NCI-H1694 treated with DMSO at 0.1 percent for 48 hours (cell line): Measurements from ENCODE around the gene VAPA.
"Not testable (repeated sequence)": the region's sequence is repeated elsewhere in the genome, so short reads cannot be mapped to it uniquely, and the experiment has no call there.

ENCODE experiments used
- DNase-seq: peaks from one replicate; lab custom pipeline; 2025; lab: John Stamatoyannopoulos, UW

VAPA gene

DNA sequence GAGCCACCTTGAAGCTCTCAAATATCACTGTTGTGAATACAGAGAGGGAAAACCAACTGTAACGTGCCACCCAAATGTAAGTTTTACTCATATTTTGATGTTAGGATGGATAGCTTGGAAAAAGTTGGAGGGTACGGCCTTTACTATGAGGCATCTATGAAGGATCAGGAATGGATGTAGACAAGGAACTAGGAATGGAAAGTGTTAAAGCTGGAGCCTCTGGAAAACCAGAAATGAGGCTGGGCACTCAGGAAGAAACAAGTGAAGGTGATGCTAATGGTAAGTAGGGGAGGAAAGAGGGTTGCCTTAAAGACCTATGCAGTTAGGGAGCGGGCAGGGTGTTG is 27.8 kb upstream of the VAPA start:
- no peak for DNase-seq

DNA sequence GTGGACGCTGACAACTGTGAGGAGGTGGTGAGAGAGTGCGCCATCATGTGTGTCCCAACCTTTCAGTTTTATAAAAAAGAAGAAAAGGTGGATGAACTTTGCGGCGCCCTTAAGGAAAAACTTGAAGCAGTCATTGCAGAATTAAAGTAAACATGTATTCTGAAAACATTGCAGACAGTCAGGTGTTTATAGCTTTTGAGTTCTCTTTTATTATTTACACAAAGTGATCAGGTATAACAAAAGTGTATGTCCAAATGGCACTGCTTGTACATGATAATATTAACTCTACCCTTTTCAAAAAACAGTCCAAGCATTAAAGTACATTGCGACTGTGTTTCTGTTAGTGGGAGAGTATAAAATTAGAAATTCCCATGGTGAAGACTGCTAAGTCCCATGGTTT is 25.8 kb upstream of the VAPA start:
- no peak for DNase-seq

DNA sequence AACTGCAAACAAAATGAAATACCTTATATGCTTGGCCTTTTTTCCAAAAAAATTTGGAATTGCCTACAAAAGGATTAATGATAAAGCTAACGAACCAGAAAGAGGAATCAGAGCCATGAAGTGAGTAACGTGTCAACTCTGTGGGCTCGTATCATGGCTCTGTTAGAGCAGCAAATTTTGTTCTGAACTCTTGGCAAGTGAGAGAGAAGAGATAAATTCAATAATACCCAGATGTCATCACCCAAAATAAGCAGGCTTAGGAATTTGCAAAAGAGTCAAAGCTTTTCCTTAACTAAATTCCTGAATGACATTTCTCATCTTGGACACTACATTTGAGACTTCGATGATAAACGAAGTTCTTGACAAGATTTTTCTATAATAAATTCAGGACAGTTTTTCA is 23.6 kb upstream of the VAPA start:
- no peak for DNase-seq

DNA sequence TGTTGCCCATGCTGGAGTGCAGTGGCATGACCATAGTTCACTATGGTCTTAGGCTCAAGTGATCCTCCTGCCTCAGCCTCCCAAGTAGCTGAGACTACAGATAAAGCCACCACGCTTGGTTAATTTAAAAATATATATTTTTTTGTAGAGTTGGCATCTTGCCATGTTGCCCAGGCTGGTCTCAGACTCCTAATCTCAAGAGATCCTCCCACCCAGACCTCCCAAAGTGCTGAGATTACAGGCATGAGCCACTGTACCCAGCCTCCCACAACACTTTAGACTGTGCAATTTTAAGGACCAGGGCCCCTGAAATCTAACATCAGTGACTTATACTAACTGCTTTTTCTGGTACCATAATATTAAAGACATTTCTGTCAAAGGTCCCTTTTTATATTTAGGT is 22.9 kb upstream of the VAPA start:
- no peak for DNase-seq

DNA sequence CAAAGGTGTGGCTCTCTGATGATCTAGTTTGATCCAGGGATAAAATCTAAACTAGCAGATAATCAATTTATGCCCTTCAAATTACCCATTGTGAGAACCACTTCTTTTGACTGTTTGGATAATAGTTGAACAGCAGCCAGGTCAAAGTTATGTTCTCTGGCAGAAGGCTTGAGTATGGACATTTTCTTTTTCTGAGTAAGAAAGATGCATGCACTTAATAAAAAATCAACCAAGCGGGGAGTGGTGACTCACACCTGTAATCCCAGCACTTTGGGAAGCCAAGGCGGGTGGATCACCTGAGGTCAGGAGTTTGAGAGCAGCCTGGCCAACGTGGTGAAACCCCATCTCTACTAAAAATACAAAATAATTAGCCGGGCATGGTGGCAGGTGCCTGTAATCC is 22.3 kb upstream of the VAPA start:
- DNase-seq, result not testable (repeated sequence)

DNA sequence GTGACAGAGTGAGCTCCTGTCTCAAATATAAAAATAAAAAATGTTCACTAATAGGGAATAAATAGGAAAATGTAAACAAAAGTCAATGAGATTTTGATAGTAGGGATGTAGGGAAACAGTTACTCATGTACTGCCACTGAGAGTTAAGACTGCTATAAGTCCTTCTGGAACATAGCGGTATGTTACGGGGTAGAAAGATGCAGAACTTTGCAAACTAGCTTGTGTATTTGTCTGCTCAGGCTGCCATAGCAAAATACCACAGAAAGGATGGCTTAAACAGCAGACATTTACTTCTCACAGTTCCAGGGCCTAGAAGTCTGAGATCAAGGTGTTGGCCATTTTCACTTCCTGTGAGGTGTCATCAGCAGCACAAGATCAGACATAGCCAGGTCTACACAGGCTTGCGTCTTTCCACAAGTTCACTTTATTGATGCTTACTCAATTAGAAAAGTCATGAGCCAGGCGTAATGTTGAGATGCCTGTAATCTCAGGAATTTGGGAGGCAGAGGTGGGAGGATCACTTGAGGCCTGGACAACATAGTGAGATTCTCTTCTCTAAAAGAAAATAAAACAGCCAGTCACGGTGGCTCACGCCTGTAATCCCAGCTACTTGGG is 19.3 kb upstream of the VAPA start:
- DNase-seq, result no peak

DNA sequence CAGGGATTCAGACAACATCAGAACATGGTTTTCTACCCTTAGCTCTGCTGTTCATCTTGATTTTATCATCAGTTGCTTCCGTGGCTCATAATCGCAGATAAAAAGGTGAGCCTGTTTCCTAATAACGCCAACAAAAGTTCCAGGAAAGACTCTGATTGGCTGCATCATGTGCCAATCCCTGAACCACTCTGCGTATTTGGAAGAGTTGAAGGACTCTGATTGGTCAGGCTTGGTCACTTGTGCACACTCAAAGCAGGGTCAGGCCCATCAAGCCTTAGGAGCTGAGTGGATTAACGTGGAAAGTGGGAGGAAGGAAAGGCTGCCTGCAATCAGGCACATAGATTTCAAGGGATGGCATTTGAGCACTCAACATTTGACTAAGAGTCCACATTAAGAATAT is 16.7 kb upstream of the VAPA start:
- no peak for DNase-seq

DNA sequence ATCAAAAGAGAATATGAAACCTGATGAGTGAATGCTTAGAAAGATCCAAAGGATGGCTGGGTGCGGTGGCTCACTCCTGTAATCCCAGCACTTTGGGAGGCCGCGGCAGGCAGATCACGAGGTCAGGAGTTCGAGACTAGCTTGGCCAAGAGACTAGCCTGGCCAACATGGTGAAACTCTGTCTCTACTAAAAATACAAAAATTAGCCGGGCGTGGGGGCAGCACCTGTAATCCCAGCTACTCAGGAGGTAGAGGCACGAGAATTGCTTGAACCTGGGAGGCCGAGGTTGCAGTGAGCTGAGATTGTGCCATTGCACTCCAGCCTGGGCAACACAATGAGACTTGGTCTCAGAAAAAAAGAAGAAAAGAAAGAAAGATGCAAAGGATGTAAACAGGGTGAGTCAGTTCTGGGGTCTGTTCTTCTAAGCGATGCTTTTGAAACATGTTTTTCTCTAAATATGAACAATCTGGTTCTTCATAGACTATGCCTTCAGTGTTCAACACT is 16.0 kb upstream of the VAPA start:
- DNase-seq, result not testable (repeated sequence)

DNA sequence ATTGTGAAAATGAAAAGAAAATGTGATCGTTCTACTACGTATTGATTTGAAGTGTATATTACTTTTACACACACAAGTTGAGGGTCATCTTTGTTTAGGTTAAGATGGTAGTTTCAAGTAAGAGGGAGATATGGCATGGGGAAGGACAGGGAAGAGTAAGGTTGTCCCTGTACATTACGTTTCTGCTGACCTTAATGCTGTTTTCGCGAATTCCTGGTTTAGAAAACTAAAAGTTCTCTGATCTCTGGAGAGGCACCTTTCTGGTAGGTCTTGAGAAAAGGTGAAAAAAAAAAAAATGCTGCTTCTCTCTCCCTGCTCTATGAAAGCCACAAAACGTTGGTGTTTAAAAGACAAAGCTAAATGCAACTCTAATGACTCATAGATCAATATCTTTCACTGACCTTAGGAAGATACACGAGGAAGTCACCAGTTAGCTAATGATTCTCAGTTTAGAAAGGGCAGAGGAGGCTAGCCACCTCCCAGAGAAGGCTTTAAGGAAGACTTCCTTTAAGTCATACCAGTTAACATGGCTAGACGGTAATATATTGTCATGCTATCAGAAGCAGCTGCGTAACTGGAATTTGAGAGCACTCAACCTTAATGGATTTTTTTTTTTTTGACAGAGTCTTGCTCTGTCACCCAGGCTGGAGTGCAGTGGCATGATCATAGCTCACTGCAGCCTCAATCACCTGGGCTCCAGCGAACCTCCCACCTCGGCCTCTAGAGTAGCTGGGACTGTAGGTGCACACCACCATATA is 14.8 kb upstream of the VAPA start:
- DNase-seq, result no peak

DNA sequence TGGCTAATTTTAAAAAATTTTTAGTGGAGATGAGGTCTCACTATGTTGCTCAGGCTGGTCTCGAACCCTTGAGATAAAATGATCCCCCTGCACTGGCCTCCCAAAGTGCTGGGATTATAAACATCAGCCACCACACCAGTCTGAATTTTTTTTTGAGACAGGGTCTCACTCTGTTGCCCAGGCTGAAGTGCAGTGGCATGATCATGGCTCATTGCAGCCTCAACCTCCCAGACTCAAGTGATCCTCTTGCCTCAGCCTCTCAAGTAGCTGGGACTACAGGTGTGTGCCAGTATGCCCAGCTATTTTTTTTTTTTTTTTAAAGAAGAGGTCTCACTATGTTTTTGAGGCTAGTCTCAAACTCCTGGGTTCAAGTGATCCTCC is 14.3 kb upstream of the VAPA start:
- DNase-seq, result not testable (repeated sequence)

DNA sequence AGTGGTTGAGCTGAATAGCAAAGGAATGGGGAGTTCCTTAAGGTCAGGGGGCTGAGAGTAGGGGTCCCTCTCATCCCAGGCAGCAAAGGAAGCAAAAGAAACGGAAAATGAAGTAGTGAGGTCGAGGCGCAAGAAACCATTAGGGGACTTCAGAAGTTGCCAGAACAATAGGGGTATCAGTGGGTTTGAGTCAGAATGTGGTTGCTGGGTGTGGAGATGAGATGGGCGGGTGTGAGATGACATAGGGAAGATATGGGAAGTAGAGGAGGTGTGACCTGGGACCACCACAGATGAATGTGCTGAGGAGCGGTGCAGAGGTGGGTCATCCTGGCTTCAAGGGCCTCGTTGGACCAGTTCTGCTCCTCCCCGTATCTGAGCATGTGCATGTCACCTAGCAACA is 13.1 kb upstream of the VAPA start:
- no peak for DNase-seq

DNA sequence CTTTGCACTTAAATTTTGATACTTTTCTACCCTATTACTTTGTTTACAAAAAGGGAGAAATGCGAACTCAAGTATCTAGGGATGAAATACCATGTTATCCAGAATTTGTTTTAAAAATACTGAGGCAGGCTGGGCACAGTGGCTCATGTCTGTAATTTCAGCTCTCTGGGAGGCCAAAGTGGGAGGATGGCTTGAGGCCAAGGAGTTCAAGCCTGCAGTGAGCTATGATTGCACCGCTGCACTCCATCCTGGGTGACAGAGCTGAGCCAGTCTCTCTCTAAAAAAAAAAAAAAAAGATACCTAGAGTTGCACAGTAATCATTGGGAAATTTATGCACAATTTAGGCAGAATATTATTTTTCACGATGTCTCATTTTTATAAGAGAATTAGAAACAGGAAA is 12.4 kb upstream of the VAPA start:
- no peak for DNase-seq

DNA sequence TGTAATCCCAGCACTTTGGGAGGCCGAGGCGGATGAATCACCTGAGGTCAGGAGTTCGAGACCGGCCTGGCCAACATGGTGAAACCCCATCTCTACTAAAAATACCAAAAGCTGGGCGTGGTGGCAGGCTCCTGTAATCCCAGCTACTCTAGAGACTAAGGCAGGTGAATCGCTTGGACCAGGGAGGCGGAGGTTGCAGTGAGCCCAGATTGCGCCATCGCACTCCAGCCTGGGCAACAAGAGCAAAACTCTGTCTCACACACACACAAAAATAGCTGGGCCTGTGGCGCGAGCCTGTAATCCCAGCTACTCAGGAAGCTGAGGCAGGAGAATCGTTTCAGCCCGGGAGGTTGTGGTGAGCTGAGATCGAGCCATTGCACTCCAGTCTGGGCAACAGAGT is 11.6 kb upstream of the VAPA start:
- DNase-seq, result not testable (repeated sequence)

DNA sequence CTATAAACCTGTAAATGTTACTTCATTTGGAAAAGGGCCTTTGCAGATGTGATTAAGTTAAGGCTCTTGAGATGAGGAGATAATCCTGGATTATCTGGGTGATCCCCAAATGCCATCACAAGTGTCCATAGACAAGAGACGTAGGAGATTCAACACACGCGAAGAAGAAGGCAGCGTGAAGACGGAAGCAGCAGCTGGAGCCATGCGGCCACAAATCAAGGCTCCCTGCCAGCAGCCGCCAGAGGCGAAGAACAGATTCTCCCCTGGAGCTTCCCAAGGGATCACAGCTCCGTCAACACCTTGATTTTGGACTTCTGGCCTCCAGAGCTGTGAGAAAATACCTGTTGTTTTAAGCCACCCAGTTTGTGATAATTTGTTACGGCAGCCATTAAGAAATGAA is 11.0 kb upstream of the VAPA start:
- DNase-seq, result no peak

DNA sequence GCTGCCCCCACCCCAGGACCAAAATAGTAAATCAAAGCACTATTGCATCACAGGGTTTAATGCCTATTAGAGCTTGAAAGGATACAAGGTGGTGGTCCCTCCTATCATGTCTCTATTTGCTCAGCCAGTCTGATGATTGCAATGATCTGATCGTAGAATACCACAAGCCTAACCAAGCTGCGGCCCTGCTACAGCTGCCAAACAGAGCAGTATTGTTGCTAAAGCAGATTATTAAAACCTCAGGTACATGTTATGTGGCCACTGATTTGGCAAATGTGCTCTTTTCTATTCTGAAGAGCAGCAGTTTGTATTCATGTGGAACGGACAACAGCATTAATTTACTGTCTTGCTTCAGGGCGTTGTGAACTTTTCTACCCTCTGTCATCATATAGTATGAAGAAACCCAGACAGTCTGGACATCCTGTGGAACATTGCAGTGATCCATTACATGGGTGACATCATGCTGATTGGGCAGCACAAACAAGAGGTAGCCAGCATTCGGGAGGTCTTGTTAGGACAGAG is 8.4 kb upstream of the VAPA start:
- DNase-seq, result no peak

DNA sequence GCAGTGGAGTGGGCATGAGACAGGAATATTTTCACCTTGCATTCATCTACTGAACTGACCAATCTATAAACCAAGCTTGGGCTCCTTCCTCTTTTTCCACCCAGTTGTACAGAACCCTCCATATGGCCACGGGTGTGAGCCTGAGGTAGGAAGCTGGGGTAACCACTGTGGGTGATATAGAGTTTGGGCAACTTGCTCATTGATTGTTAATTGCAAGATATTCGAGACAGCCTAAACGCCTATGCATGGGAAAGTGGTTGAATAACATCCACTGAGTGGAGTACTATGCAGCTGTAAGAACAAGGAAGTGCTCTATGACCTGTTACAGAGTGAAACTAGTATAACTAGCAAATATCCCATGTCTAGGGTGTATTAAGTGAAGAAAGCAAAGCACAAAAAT is 7.3 kb upstream of the VAPA start:
- DNase-seq, result no peak

DNA sequence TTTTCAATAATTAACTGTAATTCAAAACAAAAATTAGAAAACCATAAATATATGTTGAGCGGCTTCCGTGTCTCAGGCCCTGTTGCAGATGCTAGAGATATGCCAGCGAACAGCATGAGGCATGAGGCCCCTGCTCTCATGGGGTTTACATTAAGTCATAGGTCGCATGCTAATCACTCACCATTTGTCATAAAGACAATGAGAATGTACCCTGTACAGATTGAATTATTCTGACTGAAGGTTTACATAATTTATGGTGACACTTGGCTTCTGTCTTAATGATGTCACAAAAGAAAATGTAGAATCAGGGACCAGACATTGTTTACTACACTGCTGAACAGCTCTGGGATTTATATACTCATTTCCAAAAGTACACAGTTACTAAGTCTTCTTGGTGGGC is 5.9 kb upstream of the VAPA start:
- no peak for DNase-seq

DNA sequence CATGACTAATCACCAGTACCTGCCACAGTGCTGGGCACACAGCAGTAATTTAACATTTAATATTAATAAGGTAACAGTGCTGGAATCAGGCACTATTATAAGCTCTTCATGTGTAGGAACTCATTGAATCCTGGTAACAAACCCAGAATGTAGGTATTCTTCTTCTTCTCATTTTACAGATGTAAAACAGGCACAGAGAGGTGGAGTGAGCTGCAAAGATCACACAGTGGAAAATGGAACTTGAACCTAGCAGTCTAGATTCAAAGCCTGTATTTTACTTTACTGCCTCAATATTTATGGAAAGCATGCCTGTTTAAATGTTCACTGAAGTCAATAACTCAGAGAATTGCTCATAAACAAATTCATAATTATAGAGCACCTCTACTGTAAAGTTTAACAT is 3.7 kb upstream of the VAPA start:
- DNase-seq, result no peak

DNA sequence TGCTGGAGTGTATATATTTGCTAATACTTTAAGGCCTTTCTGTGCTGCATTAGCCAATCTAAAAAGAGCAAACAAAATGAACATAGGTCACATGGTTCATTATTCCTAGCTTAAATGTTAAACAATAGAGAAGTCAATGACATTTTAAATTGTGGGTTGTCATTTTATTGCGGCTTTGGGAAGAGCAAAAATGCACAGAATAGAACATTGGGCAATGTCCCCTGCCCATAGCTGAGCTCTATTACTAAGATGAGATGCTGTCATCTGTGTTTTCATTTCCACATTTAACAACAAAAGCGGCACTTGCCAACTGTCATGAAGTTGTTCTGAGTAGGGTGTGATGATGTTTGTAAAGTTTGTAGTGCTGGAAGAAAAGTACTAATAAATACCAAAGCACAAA is 3.2 kb upstream of the VAPA start:
- DNase-seq, result no peak

DNA sequence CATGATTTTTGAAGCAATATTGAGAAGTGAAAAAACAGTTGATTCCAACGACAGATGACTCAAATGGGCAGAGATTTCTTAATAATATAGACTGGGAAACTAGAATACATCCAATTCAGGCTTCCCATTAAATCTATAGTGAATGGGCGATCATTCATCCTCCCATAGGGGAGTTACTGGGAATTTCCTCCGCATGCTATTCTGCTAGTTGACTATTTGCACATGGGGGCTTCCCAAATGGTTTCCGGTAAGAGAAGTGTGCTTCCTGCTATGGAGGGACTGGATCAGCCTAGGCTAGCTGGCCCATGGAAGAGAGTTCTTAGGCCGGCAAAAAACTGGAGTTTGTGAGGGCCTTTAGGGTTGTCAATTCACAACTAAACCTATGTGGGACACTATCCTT is 2.6 kb upstream of the VAPA start:
- DNase-seq, result no peak

DNA sequence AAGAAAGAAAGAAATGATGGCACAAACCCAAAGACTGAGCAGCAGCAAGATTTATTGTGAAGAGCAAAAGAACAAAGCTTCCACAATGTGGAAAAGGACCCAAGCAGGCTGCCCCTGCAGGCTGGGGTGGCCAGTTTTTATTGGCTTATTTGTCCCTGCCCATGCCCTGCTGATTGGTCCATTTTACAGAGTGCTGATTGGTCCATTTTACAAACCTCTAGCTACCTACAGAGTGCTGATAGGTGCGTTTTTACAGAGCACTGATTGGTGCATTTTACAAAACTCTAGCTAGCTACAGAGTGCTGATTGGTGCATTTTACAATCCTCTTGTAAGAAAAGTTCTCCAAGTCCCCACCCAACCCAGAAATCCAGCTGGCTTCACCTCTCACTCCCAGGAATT is 1.5 kb upstream of the VAPA start:
- DNase-seq, result not testable (repeated sequence)

DNA sequence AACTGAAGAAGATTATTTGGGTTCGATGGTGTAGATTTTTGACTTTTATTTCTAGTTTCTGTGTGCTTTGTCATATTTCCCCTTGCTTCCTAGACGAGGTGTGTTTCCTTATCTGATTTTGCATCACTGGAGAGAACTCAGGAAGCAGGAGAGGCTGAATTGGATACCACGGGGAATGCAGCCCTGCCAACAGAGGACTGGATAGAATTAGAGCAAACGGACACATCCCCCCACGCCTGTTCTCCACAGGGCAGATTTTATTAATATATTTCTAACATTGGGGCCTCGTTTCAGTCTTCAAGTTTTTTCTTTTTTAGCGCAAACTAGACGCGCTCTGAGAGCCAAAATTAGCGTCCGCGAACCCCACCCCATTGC is 678 bp upstream of the VAPA start:
- DNase-seq, result no peak

DNA sequence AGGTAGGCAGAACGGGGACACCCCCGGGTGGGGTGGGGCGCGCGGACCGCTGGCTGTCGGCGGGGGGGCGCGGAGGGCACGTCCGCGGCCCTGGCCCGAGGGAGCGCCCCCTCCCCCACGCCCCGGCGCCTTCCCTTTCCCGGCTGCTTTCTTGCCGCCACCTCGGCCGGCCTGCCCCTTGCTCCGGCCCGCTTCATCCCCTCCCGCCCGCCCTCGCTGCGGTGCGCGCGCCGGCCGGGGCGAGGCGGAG is 443 bp downstream of the VAPA start:
- no peak for DNase-seq

DNA sequence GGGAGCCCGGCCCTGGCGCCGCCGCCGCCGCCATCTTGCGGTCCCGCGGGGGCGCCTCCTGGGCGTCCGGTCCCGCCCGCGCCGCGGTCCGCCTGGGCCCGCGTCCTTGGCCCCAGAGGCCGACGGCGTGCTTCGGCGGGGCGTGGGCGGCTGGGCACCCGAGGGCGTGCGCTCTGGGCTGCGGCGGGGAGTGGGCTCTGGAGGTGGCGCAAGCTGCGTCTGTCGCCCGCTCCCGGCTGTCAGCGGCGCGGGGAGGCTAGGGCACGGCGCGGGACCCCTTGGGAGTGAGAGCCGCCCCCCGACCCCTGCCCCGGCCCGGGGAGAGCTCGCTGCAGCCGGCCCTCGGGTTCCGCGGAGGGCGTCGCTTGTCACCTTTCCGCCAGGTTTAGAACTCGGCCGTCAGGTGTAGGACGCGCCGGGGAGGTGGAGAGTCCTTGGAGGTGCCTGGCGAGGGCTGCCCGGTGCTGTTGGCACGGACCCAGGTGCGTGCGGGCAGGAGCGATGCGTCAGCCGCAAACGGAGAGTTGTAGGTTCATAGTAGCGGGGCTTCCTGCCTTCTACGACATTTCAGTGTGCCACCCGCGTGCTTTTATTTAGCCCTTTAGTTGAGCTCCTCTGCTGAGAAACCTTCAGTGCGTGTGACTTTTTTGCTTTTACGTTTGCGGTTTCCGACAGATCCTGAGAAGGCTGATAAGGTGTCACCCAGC is 921 bp downstream of the VAPA start:
- no peak for DNase-seq
